ENCODE data around the gene BIN2.

Gene BIN2

DNA sequence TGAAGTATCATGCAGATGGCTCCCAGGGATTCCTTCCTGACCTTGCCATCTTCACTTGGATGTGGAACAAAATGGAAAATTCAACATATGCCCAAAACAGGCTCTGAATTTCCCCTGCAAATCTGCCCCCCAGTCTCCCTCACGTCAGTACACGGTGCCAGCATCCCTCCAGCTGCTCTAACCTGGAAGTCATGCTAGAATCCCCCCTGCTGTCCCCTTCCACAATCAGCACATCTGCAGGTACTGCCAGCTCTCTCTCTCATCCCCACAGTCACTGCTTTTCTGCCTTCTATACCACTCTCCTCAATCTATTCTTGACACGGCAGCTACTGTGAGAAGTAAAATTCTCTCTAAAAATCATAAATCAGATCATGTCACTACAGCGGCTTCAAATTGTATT lies 45.6 kb upstream of the BIN2 start:
- no peak for DNase-seq (ENCODE audit: low read depth, low spot score)
- CTCF ChIA-PET = interaction anchor here (0.9 to 1.8 kb wide), 5 partner anchors 8 to 454 kb away, joined by 3 to 7 read pairs (median 4); no protein-coding TSS in a partner anchor
- H3K4me3 ChIP-seq (ENCODE audit: low read depth, low read length) = no peak overlapping the region
- TF ChIP-seq, protein P1, sequence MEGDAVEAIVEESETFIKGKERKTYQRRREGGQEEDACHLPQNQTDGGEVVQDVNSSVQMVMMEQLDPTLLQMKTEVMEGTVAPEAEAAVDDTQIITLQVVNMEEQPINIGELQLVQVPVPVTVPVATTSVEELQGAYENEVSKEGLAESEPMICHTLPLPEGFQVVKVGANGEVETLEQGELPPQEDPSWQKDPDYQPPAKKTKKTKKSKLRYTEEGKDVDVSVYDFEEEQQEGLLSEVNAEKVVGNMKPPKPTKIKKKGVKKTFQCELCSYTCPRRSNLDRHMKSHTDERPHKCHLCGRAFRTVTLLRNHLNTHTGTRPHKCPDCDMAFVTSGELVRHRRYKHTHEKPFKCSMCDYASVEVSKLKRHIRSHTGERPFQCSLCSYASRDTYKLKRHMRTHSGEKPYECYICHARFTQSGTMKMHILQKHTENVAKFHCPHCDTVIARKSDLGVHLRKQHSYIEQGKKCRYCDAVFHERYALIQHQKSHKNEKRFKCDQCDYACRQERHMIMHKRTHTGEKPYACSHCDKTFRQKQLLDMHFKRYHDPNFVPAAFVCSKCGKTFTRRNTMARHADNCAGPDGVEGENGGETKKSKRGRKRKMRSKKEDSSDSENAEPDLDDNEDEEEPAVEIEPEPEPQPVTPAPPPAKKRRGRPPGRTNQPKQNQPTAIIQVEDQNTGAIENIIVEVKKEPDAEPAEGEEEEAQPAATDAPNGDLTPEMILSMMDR (IDR thresholded peaks at IDR 0.05; ENCODE audit: insufficient read depth, low read length, missing control alignments) = no peak
- POLR2A ChIA-PET = no interaction called here

DNA sequence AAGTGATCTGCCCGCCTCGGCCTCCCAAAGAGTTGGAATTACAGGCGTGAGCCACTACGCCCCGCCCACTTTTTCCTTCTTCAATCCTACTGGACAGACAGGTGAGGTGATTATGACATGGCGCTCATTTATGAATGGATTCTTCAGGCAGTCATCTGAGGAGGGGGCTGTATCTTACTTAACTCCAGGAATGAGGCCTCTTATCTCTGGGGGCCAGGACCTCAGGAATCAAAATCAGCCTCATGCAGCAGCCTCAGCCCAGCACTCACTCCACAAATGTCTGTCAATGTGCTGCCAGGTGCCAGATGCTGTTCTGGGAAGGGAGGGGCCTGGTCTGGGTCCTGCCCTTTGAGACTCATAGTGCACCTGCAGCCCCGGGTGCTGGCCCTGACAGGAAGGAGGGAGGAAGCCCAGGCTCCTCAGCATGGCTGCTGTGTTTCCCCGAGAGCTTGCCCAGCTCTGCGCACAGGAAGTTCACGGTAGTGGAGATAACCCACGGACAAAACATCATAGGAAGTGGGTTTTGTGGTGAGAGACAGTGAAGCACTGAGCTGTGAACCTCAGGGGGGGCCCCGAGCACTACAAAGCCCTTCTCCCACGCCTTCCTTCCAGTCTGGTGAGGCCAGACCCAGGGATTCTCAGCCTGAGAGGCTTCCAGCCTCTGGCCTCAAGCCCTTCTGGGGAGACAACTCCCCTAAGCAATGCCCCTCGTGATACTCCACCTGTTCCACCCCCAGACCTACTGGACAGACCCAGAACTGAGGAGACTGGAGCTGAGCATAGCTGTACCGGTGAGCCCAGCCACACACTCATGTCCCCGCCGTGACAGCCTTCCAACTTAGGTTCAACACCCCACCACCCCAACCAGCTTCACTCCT lies 44.9 kb upstream of the BIN2 start:
- ChIA-PET POLR2A (no interaction called here), CTCF (interaction anchor here (0.9 to 1.8 kb wide), 7 partner anchors 8 to 455 kb away, joined by 3 to 7 read pairs (median 4); no protein-coding TSS in a partner anchor)
- TF ChIP-seq, protein P1 (IDR thresholded peaks at IDR 0.05; ENCODE audit: insufficient read depth, low read length, missing control alignments) = no peak
- no peak for DNase-seq (ENCODE audit: low read depth, low spot score)
- no peak overlapping the region for H3K4me3 ChIP-seq (ENCODE audit: low read depth, low read length)

DNA sequence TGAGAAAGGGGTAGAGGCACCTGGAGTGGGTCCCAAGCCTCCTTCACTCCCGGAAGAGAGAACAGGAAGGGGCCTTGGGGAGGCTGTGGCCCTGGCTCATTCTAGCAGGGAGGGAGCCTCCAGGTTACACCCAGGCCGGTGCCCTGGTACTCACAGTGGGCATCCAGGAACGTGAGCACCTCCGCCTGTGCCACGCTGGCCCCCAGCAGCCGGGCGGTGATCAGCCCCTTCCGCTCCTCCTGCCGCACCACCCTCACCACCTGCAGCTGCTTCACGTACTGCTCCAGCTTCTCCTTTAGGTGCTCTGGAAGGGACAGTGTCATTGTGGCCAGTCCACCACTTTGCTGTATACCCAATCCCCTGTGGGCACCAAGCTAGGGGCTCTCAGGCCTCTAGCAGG lies 41.3 kb upstream of the BIN2 start:
- CTCF ChIA-PET = interaction anchor here (1.1 to 2.8 kb wide), 3 partner anchors 11 to 24 kb away, joined by 3 to 13 read pairs (median 7); no protein-coding TSS in a partner anchor
- DNase-seq (ENCODE audit: low read depth, low spot score) = no peak
- POLR2A ChIA-PET = no interaction called here
- TF ChIP-seq, protein P1 (IDR thresholded peaks at IDR 0.05; ENCODE audit: insufficient read depth, low read length, missing control alignments) = no peak
- H3K4me3 ChIP-seq (ENCODE audit: low read depth, low read length) = no peak overlapping the region

DNA sequence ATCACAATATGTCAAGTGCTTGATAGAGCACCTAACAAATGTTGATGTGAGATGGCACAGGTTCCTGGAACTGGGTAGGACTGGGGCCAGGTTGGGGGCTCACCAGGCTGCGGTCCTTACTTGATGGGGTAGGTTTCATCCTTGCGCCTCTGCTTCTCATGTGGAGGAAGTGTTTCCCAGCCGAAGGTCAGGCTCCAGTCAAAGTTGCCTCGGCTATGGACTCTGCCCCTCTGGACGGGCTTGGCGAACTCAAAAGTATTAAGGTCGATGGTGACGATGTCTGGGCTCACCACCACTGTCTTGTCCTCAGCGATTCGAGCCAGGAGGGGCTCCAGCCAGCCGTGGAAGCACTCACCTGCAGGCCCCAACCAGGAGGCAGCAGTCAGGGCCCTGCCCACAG lies 40.0 kb upstream of the BIN2 start:
- DNase-seq (ENCODE audit: low read depth, low spot score) = no peak
- TF ChIP-seq, protein P1 (IDR thresholded peaks at IDR 0.05; ENCODE audit: insufficient read depth, low read length, missing control alignments) = no peak
- ChIA-PET CTCF (interaction anchor here (2.8 kb wide), 1 partner anchor 13 kb away, joined by 13 read pairs; no protein-coding TSS in a partner anchor), POLR2A (no interaction called here)
- H3K4me3 ChIP-seq (ENCODE audit: low read depth, low read length) = no peak overlapping the region

DNA sequence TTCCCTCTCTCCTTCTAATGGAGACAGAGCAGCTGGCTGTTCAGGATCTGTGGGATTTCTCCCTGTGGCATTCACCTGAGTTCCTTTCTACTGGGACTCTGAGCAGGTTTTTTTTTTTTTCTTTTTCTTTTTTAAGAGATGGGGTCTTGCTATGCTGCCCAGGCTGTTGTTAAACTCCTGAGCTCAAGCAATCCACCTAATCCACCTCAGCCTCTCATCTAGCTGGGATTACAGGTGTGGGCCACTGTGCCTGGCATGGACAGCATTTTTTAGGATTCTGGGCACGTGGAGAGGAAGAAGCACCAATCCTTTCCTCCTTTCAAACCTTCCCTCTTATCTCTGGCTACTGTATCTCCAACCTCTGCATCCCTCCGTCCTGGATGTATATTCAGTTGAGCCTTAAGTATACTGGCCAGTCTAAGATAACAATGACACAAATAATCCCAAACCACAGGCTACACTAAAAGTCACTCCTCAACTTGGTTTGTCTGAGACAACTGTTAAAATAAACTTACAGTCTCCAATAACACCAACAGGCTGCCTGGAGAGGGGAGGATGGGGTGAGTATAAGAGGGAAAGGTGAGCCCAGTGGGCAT lies 38.9 kb upstream of the BIN2 start:
- DNase-seq (ENCODE audit: low read depth, low spot score) = no peak
- ChIA-PET POLR2A (no interaction called here), CTCF (interaction anchor here (2.5 to 5.1 kb wide), 3 partner anchors 12 to 598 kb away, joined by 8 to 42 read pairs (median 19); no protein-coding TSS in a partner anchor)
- H3K4me3 ChIP-seq (ENCODE audit: low read depth, low read length) = no peak overlapping the region
- TF ChIP-seq, protein P1 (IDR thresholded peaks at IDR 0.05; ENCODE audit: insufficient read depth, low read length, missing control alignments) = no peak

DNA sequence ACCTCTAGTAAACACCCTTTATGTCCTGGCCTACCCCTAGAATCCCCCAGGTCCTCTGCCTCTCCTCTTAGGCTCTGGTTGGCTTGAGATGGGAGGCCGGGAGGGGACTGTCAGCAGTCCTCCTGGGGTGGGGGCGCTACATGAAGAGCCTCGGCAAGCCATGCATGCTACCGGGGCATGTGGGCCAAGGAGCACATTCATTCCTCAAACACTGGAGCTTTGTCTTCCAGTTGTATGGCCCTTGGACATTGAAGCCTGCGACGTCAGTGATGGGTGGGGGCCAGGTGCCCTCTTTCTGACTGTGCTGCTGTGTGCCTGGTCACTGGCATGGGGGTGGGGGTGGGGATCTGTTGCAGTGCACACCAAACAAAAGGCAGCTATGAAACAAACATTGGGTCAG lies 38.3 kb upstream of the BIN2 start:
- ChIA-PET CTCF (interaction anchor here (2.5 to 5.1 kb wide), 3 partner anchors 11 to 597 kb away, joined by 8 to 42 read pairs (median 19); no protein-coding TSS in a partner anchor), POLR2A (interaction anchor here (0.7 kb wide), 1 partner anchor 31 kb away, joined by 3 read pairs; no protein-coding TSS in a partner anchor)
- no peak overlapping the region for H3K4me3 ChIP-seq (ENCODE audit: low read depth, low read length)
- TF ChIP-seq, protein P1 (IDR thresholded peaks at IDR 0.05; ENCODE audit: insufficient read depth, low read length, missing control alignments) = no peak
- DNase-seq (ENCODE audit: low read depth, low spot score) = no peak

Data from AG04449 (cell line).